GM19324 (cell line): ENCODE results near the gene TMEM259.

Source experiments
- ATAC-seq: cut with Tn5 transposase; IDR thresholded peaks from one replicate; pipeline ENCODE4 v1.9.1; 2021; ENCODE audit warnings: mild to moderate bottlenecking, moderate library complexity; ENCODE audit not compliant: unreplicated experiment, low FRiP score

The TMEM259 gene

GRCh38 chr19:1017906-1018305 is 3.0 kb downstream of the TMEM259 start:
- no peak for ATAC-seq

- no peak for ATAC-seq
These were observed 3.6 kb downstream of the TMEM259 start for GRCh38 chr19:1017115-1017905.

- ATAC-seq: no peak
These were observed 4.2 kb downstream of the TMEM259 start for GRCh38 chr19:1016647-1017114.

GRCh38 chr19:1015782-1016646 is 4.9 kb downstream of the TMEM259 start:
- ATAC-seq: no peak

GRCh38 chr19:1015061-1015781 is 5.7 kb downstream of the TMEM259 start:
- no peak for ATAC-seq

GRCh38 chr19:1014161-1015060 is 6.5 kb downstream of the TMEM259 start:
- ATAC-seq: no peak

GRCh38 chr19:1013218-1013617 is 7.7 kb downstream of the TMEM259 start:
- no peak for ATAC-seq

- ATAC-seq: no peak
These were observed 8.6 kb downstream of the TMEM259 start for GRCh38 chr19:1012334-1012733.

- ATAC-seq: no peak
These were observed 9.0 kb downstream of the TMEM259 start for GRCh38 chr19:1011831-1012333.

- ATAC-seq: no peak
These were observed 10.1 kb downstream of the TMEM259 start for GRCh38 chr19:1010586-1011510.

- no peak for ATAC-seq
These were observed 10.9 kb downstream of the TMEM259 start for GRCh38 chr19:1009981-1010538.

GRCh38 chr19:1009041-1009980 is 11.6 kb downstream of the TMEM259 start:
- ATAC-seq: no peak

- ATAC-seq: no peak
These were observed 12.5 kb downstream of the TMEM259 start for GRCh38 chr19:1008268-1009040.

GRCh38 chr19:1007399-1008251 is 13.3 kb downstream of the TMEM259 start:
- no peak for ATAC-seq

- no peak for ATAC-seq
These were observed 14.1 kb downstream of the TMEM259 start for GRCh38 chr19:1006711-1007398.
